Measurements from ENCODE around the gene CDC42BPA.
"Not testable (repeated sequence)": the region's sequence is repeated elsewhere in the genome, so short reads cannot be mapped to it uniquely, and the experiment has no call there.

The CDC42BPA gene

DNA sequence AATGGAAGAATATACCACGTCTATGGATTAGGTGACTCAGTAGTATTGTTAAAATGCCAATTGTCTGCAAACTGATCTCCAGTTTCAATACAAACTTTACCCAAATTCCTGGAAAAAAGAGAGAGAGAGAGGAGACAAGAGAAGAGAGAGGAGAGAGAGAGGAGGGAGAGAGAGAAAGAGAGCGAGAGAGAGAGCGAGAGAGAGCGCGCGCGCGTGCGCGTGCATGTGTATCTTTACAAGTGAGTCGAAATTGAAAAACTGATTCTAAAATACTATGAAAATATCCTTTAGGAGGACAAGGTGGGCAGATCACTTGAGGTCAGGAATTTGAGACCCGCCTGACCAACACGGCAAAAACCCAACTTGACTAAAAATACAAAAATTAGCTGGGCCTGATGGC lies 65.2 kb downstream of the CDC42BPA start:
- no peak for DNase-seq

DNA sequence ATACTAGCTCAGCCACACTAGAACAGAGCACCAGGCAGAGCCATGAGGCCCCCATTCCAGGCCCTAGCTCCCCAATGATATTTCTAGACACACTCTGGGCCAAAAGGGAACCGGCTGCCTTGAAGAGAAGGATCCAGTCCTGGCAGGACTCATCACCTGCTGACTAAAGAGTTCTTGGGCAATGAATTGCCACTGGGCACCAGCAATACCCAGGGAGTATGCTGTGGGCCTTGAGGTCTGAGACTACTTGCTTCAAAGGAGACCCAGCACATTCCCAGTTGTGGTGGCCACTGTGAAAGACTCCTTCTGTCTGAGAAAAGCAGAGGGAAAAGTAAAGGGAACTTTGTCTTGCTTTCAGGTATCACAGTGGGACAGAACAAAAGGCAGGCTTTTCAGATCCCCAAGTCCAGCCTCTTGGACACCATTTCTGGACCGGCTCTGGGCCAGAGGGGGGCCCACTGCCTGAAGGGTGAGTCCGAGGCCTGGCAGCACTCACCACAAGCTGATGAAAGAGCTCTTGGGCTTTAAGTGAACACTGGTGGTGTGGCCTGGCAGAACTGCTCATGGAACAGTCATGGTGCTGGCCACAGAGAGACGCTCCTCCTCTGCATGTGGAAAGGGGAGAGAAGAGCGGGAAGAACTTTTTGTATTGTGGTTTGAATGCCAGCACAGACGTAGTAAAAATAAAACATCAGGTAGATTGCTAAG lies 72.5 kb downstream of the CDC42BPA start:
- DNase-seq, result no peak

DNA sequence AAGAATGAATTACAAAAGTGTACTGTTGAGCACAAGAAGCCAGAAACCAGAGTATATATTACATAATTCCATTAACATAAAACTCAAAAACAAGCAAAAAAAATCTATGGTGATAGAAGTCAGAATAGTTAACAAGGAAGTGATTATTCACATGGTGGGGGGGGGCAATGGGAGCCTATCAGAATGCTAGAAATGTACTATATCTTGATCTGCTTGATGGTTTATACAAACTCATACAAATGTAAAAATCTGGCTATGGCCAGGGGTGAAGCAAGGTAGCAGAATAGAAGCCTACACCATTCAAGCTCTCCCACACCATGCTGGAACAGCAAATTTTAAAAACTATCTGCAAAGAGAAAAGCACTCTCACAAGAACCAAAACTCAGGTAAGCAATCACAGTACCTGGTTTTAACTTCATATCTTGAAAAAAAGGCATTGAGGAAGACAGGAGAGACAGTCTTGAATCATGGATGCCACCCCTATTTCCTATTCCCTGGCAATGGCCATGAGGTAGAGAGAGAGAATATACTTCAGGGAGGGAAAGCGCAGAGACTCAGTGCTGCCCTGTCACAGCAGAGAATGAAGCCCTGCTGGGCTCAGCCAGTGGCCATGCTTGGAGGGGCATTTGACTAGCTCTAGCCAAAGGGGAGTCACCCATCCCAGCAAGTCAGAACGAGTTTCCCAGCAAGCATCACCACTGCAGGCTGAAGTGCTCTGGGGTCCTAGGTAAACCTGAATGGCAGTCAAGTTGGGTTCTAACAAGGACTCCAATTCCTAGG lies 73.8 kb downstream of the CDC42BPA start:
- DNase-seq, result no peak

GRCh38 chr1:227242811-227243682 lies 75.2 kb downstream of the CDC42BPA start:
- no peak for DNase-seq

- no peak for DNase-seq
Observed at GRCh38 chr1:227240983-227241382, 77.3 kb downstream of the CDC42BPA start.

- DNase-seq, result peak in 1 of 2 experiments; percentile 20
Observed at GRCh38 chr1:227234998-227235405, 83.3 kb downstream of the CDC42BPA start.

- DNase-seq, result not testable (repeated sequence)
Observed at GRCh38 chr1:227231128-227231527, 87.2 kb downstream of the CDC42BPA start.

GRCh38 chr1:227228201-227228600 lies 90.1 kb downstream of the CDC42BPA start:
- no peak for DNase-seq

GRCh38 chr1:227227761-227228160 lies 90.5 kb downstream of the CDC42BPA start:
- DNase-seq, result no peak

- no peak for DNase-seq
Observed at GRCh38 chr1:227225715-227226346, 92.5 kb downstream of the CDC42BPA start.

GRCh38 chr1:227223171-227223806 lies 95.0 kb downstream of the CDC42BPA start:
- DNase-seq, result no peak

DNA sequence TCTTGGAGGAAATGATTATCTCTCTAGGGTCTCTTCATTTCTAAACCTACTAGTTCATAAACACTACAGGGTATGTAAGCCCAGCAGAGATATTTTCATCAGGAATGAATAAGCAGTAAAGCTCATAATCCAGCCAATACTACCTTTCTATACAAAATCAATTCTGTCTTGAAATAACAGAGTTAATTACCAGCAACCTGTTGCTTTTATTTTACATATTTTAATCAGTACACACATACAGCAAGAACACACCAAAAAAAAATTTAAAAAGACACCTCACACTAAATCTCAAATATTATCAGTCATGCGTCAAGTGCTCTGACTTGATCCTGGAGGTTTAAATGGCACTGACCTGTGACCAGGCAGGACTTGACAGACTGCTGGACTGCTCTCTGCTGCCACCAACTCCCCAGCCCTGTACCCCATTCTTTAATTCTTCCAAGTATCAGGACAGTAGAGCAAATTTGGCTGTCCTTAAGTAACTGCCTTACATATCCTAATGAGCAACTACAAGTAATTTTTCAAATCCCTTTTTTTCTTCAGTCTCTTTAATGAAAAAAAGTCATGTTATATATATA lies 98.5 kb downstream of the CDC42BPA start:
- no peak for DNase-seq

DNA sequence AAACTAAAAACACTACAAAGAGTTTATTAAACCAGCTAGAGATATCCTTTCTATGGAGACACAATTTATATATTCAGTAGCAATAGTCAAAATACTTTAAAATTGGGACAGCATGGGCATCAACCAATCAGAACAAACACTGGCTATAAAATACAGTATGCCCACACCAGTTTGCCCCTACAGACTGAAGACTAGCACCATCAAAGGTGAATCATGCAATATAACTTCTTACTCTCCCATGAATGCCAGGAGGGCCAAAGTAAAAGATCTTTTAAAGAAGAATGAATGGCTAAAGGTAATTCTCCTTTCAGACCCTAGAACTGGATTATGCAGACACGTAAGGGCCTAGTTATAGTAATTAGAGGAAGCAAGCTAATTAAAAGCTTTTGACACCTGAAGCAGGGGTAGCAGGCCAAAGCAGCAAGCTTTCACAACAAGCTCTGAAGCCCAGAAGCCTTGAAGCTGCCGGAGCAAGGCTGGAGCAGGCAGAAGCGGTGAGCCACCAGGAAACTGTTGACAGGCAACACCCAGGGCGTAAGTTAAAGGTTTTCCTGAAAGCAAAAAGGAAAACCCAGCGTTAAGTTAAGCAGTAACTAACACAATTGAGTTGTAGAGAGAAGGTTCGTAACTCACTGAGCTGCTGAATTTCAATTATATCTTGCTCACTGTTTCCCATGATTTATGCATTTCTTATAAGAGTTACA lies 99.3 kb downstream of the CDC42BPA start:
- no peak for DNase-seq

- no peak for DNase-seq
Observed at GRCh38 chr1:227215863-227216510, 102.3 kb downstream of the CDC42BPA start.

GRCh38 chr1:227214207-227214606 lies 104.1 kb downstream of the CDC42BPA start:
- no peak for DNase-seq

DNA sequence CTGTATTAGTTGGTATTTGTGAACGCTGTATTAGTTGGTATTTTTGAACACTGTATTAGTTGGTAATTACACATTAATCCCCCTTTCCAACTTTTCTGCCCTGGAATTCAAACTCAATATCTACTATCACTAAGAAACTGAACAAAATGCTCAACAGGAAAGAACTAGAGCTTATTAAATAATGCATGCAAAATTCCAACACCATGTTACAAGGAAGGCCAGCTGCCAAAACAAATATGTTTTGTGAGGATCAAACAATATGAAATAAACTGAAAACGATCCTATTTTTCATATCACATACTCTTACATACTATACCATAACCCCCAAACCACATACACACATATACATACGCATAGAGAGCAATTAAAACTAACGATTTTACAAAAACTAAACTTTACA lies 104.9 kb downstream of the CDC42BPA start:
- DNase-seq, result no peak

DNA sequence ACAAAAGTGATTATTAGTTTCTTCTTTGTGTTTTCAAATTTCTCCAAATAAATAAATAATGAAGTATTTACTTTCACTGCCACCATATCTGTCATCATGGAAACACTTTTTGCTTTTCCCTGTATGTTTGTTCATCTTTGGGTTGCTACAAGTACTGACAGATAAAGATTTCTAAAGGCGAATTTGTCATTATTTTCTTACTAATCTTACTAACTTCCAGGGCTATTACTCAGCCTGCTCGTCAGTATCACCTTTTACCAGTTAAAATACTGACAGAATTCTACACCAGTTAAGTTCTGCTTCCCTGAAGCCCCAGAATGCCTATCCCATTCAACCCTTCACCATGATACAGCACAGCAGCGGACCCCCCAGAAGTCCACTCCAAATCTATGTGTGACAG lies 106.1 kb downstream of the CDC42BPA start:
- no peak for DNase-seq

DNA sequence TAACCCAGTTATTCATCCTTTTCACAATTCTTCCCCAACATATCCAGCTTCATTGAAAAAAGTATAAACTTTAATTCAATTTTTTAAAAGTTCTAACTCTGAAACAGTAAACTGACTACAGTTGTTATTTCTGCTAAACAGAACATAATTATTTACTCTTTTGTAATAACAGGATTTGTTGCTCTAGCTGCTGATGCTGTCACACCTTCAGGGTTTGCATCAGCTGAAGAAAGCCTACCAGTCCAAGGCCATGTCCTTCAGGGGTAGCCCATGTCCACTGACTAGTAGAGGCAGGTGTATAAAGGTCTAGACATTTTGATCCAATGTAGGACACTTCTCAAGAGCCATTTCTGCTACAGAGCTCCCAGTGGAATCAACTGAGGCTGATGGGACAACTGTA lies 107.7 kb downstream of the CDC42BPA start:
- no peak for DNase-seq

DNA sequence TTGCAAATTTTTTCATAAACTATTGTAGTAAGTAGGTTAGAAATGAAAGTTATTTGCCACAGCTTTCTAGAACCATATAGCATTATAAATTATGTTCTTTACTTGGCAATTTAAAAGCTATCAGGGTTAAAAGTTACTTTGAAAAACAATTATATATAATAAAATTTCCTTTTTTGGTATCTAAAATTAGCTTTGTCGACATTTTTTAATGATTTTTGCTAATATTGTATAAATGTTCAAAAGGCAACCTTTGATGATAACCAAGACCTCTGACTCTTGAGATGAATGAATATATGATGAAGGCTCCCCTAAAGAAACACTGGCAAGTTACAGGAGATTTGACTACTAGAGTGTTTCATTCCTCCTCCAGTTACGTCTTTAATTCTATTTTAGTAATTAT lies 121.2 kb downstream of the CDC42BPA start:
- no peak for DNase-seq

DNA sequence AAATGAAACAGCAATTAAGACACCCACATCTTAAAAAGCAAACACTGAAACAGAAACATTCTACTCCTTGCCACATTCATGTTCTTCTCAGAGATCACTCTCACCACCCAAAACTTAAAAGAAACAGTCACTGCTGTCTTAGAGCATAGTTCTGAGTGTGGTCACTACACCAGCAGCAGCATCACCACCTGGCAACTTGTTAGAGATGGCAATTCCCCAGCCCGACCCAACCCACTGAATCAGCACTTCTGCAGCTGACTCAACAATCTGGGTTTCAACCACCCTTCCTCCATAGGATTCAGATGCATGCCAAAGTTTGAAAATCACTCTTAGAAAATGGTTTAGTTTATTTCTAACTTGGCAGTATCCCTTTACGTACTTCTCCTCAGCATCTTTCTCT lies 126.1 kb downstream of the CDC42BPA start:
- DNase-seq, result peak; percentile 44 to 58

DNA sequence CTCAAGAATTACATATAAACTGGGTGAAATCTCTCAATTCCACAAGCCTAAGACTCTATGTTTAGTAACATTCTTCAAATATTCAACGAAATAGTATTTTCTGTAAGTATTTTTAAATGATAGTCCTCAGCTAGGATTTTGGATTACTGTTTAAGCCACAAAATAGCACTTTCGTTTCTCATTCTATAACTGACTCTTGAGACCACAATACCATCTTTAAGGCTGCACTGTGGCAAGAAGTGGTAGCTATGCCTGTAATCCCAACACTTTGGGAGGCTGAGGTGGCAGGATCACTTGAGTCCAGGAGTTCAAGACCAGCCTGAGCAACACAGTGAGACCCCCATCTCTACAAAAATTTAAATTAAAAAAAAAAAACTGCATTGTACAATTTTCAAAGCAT lies 126.7 kb downstream of the CDC42BPA start:
- no peak for DNase-seq
